Activated naive CD8-positive, alpha-beta T cell (primary cell): Measurements from ENCODE around the gene CLEC2L.
A peak's percentile ranks its signal among the peaks of the same experiment; 100 is the strongest.

Source experiments
- H3K27ac Mint-ChIP-seq: one replicate; pipeline ENCODE4 v1.8.0; 2021; ENCODE audit warnings: mixed read lengths
- H3K27me3 Mint-ChIP-seq: one replicate; pipeline ENCODE4 v1.8.0; 2021; ENCODE audit warnings: mixed read lengths
- H3K36me3 Mint-ChIP-seq: one replicate; pipeline ENCODE4 v1.8.0; 2021; ENCODE audit warnings: mixed read lengths
- H3K4me1 Mint-ChIP-seq: one replicate; pipeline ENCODE4 v1.8.0; 2021; ENCODE audit warnings: low read depth, mixed read lengths
- H3K4me3 Mint-ChIP-seq: one replicate; pipeline ENCODE4 v1.8.0; 2021; ENCODE audit warnings: mild to moderate bottlenecking, mixed read lengths
- H3K9me3 Mint-ChIP-seq: one replicate; pipeline ENCODE4 v1.8.0; 2021; ENCODE audit warnings: low read depth, mixed read lengths

Gene CLEC2L

GRCh38 chr7:139572704-139573385 lies 49.4 kb downstream of the CLEC2L start:
- H3K27ac Mint-ChIP-seq = no peak overlapping the region
- no peaks in the 10 kb centered on the region for H3K27me3 Mint-ChIP-seq
- H3K9me3 Mint-ChIP-seq = no peaks in the 10 kb centered on the region
- H3K4me3 Mint-ChIP-seq = no peak overlapping the region
- peaks cover 5% of the 10 kb centered on the region for H3K4me1 Mint-ChIP-seq
- peaks cover 10% of the 10 kb centered on the region for H3K36me3 Mint-ChIP-seq

GRCh38 chr7:139573871-139574270 lies 50.4 kb downstream of the CLEC2L start:
- no peaks in the 10 kb centered on the region for H3K4me1 Mint-ChIP-seq
- H3K9me3 Mint-ChIP-seq = no peaks in the 10 kb centered on the region
- H3K36me3 Mint-ChIP-seq = peaks cover 4% of the 10 kb centered on the region
- H3K27ac Mint-ChIP-seq = no peak overlapping the region
- H3K4me3 Mint-ChIP-seq = no peak overlapping the region
- H3K27me3 Mint-ChIP-seq = no peaks in the 10 kb centered on the region

DNA sequence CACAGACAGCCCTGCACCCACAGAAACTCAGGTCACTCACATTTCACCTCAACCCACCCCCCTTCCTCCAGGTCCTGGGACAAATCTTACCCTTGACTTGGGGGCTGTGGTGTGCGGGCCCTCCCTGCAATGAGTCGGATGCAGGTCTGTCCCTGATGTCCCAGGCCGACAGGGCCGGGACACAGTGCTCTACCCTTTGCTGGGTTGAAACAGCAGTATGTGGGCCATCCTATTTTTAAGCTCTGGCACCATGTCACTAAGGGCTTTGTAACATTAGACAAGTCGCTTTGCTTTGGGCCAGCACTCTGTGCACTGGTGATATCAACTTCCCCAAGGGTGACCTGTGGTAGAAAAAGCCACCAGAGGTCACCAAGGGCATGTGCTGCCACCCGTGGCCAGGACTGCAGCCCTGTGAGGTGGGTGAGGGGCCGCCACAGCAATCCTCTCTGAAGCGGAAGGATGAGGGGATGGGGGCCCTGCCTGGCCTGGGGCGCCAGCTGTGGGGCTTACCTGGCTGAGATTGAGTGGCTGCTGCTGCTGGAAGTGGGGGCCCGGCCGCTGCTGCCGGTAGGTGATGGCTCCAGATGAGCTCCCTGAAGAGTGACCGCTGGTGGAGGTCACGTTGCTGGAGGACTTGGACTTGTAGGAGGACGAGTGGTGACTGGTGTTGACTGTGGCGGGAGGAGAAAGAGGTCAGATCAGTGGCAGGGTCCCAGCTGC lies 51.3 kb downstream of the CLEC2L start:
- H3K4me1 Mint-ChIP-seq = no peaks in the 10 kb centered on the region
- H3K36me3 Mint-ChIP-seq = peaks cover 8% of the 10 kb centered on the region
- no peaks in the 10 kb centered on the region for H3K9me3 Mint-ChIP-seq
- peak overlapping the region; percentile 28 for H3K27ac Mint-ChIP-seq
- no peaks in the 10 kb centered on the region for H3K27me3 Mint-ChIP-seq
- no peak overlapping the region for H3K4me3 Mint-ChIP-seq

- H3K36me3 Mint-ChIP-seq = peaks cover 8% of the 10 kb centered on the region
- H3K27me3 Mint-ChIP-seq = no peaks in the 10 kb centered on the region
- H3K27ac Mint-ChIP-seq = peak overlapping the region; percentile 28
- H3K9me3 Mint-ChIP-seq = no peaks in the 10 kb centered on the region
- no peaks in the 10 kb centered on the region for H3K4me1 Mint-ChIP-seq
- H3K4me3 Mint-ChIP-seq = no peak overlapping the region
These were observed 51.8 kb downstream of the CLEC2L start for GRCh38 chr7:139575338-139575680.

- Mint-ChIP-seq H3K27ac (no peak overlapping the region), H3K36me3 (peaks cover 8% of the 10 kb centered on the region), H3K4me1 (no peaks in the 10 kb centered on the region), H3K4me3 (no peak overlapping the region), H3K9me3 (no peaks in the 10 kb centered on the region), H3K27me3 (no peaks in the 10 kb centered on the region)
These were observed 52.9 kb downstream of the CLEC2L start for GRCh38 chr7:139576179-139576973.

- H3K27ac Mint-ChIP-seq = no peak overlapping the region
These were observed 57.0 kb downstream of the CLEC2L start for GRCh38 chr7:139580435-139580834.

GRCh38 chr7:139582130-139582650 lies 58.7 kb downstream of the CLEC2L start:
- Mint-ChIP-seq H3K27me3 (no peaks in the 10 kb centered on the region), H3K9me3 (no peaks in the 10 kb centered on the region), H3K4me1 (peaks cover 20% of the 10 kb centered on the region), H3K36me3 (peaks cover 13% of the 10 kb centered on the region), H3K4me3 (no peak overlapping the region), H3K27ac (no peak overlapping the region)

More at GRCh38 chr7:139580435-139580834, 57.0 kb downstream of the CLEC2L start:
- Mint-ChIP-seq H3K36me3 (peaks cover 8% of the 10 kb centered on the region), H3K4me3 (no peak overlapping the region), H3K4me1 (peaks cover 20% of the 10 kb centered on the region), H3K27me3 (no peaks in the 10 kb centered on the region), H3K9me3 (no peaks in the 10 kb centered on the region)

DNA sequence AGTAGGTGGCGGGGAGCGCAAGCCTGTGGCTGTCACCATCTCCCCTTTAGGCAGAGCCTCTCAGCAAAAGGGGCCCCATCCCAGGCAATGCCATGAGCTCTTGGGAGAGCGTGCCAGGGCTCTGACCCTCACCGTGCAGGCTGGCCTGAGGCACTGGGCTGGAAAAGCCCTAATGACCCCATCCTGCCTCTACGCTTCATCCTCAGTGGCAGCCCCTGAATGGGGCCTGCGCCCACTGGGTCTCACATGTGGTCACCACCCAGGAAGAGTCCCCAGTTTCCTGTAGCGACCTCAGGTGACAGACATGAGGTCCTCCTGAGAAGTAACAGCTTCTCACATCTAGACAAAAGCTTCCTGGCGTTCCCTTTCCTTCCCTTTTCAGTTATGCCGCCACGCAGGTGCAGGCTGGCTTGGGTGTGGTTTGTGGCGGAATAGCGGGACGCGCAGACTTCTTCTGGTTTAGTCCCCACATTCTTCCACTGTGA lies 59.2 kb downstream of the CLEC2L start:
- Mint-ChIP-seq H3K27ac (no peak overlapping the region), H3K4me3 (no peak overlapping the region), H3K27me3 (no peaks in the 10 kb centered on the region), H3K9me3 (no peaks in the 10 kb centered on the region), H3K36me3 (peaks cover 13% of the 10 kb centered on the region), H3K4me1 (peaks cover 20% of the 10 kb centered on the region)

- H3K4me1 Mint-ChIP-seq = peaks cover 20% of the 10 kb centered on the region
- H3K27ac Mint-ChIP-seq = no peak overlapping the region
- H3K4me3 Mint-ChIP-seq = no peak overlapping the region
- H3K27me3 Mint-ChIP-seq = no peaks in the 10 kb centered on the region
- H3K36me3 Mint-ChIP-seq = peaks cover 11% of the 10 kb centered on the region
- no peaks in the 10 kb centered on the region for H3K9me3 Mint-ChIP-seq
These were observed 60.5 kb downstream of the CLEC2L start for GRCh38 chr7:139583826-139584553.

GRCh38 chr7:139585042-139585441 lies 61.6 kb downstream of the CLEC2L start:
- Mint-ChIP-seq H3K27ac (no peak overlapping the region), H3K9me3 (no peaks in the 10 kb centered on the region), H3K4me1 (peaks cover 20% of the 10 kb centered on the region), H3K36me3 (peaks cover 11% of the 10 kb centered on the region), H3K27me3 (no peaks in the 10 kb centered on the region), H3K4me3 (no peak overlapping the region)

- H3K27me3 Mint-ChIP-seq = no peaks in the 10 kb centered on the region
- H3K4me3 Mint-ChIP-seq = no peak overlapping the region
- H3K27ac Mint-ChIP-seq = no peak overlapping the region
These were observed 62.8 kb downstream of the CLEC2L start for GRCh38 chr7:139586286-139586685.

GRCh38 chr7:139587535-139587934 lies 64.0 kb downstream of the CLEC2L start:
- Mint-ChIP-seq H3K4me1 (peaks cover 18% of the 10 kb centered on the region), H3K36me3 (peaks cover 16% of the 10 kb centered on the region), H3K9me3 (no peaks in the 10 kb centered on the region), H3K27me3 (no peaks in the 10 kb centered on the region), H3K27ac (no peak overlapping the region), H3K4me3 (no peak overlapping the region)

More at GRCh38 chr7:139586286-139586685, 62.8 kb downstream of the CLEC2L start:
- peaks cover 20% of the 10 kb centered on the region for H3K4me1 Mint-ChIP-seq
- H3K36me3 Mint-ChIP-seq = peaks cover 15% of the 10 kb centered on the region
- no peaks in the 10 kb centered on the region for H3K9me3 Mint-ChIP-seq

DNA sequence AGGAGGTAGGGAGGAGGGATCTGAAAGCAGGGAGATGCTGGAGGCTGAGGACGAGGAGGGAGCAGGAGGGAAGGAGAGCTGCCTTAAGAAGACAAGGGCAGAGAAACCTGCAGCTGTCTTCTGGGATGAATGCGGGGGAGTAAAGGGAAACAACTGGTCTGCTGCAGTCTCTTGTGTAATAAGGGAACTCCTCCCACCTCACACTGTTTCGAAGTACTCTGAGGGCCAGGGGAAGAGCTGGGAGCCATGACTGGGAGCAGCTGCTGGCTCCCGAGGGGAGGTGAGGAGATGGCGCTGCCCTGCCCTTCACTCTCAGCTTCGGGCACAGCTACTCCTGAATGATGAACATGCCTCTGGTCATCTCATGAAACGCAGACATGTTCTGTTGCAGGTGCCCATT lies 65.1 kb downstream of the CLEC2L start:
- Mint-ChIP-seq H3K4me3 (no peak overlapping the region), H3K4me1 (peaks cover 10% of the 10 kb centered on the region), H3K27ac (no peak overlapping the region), H3K9me3 (no peaks in the 10 kb centered on the region), H3K36me3 (peaks cover 16% of the 10 kb centered on the region), H3K27me3 (no peaks in the 10 kb centered on the region)

DNA sequence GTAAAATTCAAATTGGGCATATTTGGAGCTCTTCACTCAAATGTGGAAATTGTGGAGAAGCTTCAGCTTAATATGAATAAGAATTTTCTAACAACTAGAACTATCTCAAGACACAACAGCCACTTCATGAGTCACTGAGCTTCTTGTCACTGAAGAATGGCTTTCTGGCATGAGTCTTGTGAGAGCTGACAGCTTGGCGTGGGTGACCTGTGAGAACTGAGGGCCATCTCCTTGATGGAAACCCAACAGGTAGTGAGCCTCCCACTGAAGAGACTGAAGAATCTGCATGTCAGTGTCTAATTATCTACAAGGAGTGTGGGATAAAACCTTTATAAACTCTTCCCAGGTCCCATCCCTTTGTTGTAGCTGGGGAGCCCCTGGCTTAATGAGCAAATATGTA lies 66.0 kb downstream of the CLEC2L start:
- no peaks in the 10 kb centered on the region for H3K9me3 Mint-ChIP-seq
- H3K36me3 Mint-ChIP-seq = peaks cover 19% of the 10 kb centered on the region
- H3K27ac Mint-ChIP-seq = no peak overlapping the region
- peaks cover 3% of the 10 kb centered on the region for H3K4me1 Mint-ChIP-seq
- no peaks in the 10 kb centered on the region for H3K27me3 Mint-ChIP-seq
- H3K4me3 Mint-ChIP-seq = no peak overlapping the region
